T-helper 9 cell (primary cell): Measurements from ENCODE around the gene CEP20.

Experiments used
- DNase-seq: peaks from one replicate; pipeline ENCODE4 v3.0.0-alpha.2; 2020

The CEP20 gene

DNA sequence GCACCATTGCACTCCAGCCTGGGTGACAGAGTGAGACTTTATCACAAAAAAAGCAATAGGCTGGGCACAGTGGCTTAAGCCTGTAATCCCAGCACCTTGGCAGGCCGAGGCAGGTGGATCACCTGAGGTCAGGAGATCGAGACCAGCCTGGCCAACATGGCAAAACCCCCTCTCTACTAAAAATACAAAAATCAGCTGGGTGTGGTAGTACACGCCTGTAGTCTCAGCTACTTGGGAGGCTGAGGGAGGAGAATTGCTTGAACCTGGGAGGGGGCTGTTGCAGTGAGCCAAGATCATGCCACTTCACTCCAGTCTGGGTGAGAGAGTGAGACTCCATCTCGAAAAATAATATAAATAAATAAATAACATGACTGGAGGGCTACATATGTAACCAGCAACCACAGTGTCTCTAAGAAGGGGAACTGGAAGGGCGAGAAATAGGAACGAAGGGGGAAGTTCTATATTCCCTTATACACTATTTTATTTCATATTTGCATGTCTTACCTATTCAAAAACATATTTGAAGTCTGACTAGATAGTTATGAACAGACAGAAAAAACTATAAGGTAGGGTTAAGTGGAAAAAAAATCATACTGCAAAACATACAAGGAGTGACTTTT is 57.5 kb downstream of the CEP20 start:
- DNase-seq: no peak

DNA sequence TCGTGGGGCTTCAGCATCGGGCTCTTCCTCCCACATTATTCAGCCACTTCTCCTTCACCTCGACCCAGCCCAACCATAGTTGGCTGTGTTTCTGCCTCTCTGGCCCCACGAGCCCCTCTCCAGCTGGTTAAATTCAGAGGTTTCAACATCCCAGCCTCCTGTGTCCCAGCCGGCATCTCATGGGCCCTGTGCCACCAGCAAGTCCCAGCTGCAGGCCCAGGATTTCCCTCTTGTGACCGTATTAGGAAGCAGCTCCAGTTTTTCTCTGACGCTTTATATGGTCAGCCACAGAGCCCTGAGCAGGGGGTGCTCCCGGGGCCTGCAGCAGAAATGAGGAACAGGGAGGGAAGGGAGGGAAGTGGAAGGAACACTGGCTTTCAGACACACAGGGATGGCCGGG is 58.9 kb downstream of the CEP20 start:
- no peak for DNase-seq

DNA sequence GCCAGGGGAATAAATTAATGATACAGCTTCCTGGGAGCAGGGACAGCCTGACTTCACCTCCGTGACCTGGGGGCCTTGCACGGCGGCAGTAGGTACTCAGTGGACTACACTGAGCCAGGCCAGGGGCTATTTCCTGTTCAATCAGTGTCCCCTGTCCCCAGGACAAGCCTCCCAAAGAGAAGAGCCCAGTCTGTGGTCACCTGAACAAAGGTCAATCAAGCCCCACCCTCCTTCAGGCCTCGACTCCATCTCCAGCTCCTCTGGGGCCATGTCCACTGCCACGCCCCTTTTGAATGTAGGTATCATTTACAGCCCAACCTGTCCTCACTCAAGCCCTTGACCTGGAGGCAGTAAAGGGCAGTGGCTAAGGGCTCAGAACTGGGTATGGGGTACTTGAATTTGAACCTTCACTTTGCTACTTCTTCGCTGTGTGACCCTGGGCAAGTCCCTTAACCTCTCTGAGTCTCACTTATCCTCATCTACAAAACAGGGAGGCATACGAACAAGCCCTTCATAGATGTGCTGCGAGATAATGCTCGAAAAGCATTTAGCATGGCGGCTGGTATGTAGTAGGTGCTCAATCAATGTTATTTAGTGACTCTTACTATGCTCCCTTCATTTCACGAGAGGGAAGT is 60.6 kb downstream of the CEP20 start:
- no peak for DNase-seq

DNA sequence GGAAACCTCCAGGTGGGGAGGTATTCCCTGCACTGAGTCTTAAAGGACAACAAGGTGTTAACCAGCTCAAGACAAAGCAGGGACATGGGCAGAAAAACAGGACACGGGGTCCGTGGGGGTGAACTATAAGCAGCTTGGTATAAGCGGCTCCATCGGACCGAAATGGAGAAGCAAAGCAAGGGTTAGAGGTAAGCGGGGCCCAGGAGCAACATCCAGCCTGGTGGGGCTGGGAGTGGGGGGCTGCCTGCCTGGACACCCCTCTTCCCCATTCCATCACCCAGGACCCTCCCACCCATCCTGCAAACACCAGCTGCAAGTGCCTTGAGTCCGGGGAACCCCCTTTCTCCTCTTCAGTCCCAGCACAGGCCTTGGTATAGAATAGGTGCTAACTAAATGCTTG is 61.1 kb downstream of the CEP20 start:
- DNase-seq: no peak

DNA sequence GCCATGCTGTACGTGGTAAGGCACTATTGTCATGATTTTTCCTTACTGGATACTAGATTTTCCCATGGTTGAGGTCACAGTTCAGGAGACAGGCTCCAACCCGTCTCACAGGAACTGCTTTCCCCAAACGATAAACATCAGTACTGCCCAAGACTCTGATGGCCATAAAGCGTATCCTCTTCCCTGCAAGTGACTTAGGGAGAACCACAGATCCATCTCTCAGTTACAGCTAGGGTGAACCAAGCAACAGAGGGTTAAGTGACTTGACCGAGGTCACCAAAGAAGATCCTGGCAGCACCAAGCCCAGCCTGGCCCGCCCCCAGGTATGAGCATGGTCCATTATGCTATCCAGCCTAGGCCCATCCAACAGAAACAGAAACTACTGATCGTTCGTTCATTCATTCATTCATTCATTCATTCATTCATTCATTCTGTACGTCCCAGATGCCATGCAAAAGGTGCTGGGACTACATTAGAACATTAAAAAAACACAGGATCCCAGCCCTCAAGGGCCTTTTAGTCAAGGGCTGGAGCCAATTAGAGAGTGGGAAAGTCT is 62.6 kb downstream of the CEP20 start:
- no peak for DNase-seq

DNA sequence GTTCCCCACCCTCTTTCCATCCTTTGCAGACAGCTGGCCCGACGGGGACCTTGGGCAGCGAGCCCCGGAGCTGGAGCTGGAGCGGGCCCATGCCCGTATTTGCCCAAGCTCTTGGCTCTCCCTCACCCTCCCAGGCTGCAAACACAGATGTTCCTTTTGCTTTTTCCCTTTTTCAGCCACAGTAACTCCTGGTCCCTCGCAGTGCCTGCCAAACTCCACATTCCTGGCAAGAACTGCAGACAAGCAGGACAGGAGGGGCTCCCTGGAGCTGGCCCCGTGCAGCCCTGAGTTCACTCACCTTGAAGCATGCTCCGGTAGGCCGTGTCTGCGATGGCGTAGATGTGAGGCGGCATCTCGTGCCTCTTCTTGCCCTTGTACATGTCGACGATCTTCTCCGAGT is 65.4 kb downstream of the CEP20 start:
- DNase-seq: no peak

DNA sequence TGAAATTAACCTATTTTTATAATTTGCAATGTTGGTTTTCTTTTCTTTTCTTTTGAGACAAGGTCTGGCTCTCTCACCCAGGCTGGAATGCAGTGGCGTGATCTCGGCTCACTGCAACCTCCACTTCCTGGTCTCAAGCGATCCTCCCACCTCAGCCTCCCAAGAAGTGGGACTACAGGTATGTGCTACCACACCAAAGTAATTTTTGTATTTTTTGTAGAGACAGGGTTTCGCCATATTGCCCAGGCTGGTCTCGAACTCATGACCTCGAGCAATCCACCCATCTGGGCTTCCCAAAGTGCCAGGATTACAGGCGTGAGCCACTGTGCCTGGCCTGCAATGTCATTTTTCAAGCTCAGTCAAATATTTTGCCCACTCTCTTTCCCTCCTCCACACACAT is 67.6 kb downstream of the CEP20 start:
- DNase-seq: no peak

DNA sequence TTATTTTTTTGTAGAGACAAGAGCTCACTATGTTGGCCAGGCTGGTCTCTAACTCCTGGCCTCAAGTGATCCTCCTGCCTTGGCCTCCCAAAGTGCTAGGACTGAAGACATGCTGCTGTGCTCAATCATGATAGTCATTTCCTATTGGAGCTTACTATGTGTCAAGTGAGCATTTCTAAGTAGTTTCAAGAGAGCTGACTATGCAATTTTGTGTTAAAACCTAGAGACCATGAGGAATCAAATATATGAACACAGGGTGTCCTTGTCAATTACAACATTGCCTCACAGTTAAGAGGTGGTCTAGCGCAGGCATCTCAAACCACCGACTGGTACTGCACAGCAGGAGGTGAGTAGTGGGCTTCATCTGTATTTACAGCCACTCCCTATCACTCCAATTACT is 69.4 kb downstream of the CEP20 start:
- no peak for DNase-seq

DNA sequence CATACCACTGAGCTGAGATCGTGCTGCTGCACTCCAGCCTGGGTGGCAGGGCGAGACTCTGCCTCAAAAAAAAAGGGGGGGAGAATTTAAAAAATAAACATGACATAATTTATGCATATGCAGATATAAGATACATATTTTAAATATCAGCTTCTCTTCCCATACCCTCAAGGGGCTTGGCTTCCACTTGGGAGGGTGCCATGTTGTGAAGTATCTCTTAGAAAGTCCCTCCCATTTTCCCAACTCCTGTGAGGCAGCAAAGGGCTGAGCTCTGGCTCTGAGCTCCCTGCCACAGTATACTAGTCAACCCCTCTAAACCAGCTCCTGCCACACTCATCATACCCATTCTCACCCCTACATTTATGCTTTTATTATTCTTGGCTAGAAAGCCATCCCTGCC is 71.0 kb downstream of the CEP20 start:
- no peak for DNase-seq

DNA sequence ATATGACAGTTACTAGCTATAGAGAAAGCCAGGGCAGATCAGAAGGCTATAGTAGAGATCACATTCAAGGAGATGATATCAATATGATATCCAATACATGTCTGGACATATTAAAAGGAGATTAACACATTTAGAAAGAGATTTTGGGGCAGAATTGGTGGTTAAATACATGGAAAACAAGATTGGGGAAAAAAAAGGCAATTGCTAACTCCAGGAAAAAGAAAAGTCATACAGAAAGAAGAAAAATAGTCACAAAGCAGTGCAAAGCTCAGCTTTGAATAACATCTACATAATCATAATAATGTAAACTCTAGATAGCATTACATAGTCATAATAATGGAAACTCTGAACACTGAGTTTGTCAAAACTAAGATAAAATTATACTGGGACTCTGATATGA is 72.2 kb downstream of the CEP20 start:
- DNase-seq: no peak
